GM21737 (cell line): ENCODE data around the gene BFSP1.

Experiments used
- ATAC-seq: cut with Tn5 transposase; IDR thresholded peaks from one replicate; pipeline ENCODE4 v1.9.1; 2021; ENCODE audit warnings: mild to moderate bottlenecking, moderate library complexity; ENCODE audit not compliant: unreplicated experiment

The BFSP1 gene

GRCh38 chr20:17468073-17468840 is 62.9 kb downstream of the BFSP1 start:
- no peak for ATAC-seq

- ATAC-seq, result no peak
Observed at GRCh38 chr20:17467120-17467655, 64.0 kb downstream of the BFSP1 start.

- no peak for ATAC-seq
Observed at GRCh38 chr20:17466641-17467040, 64.5 kb downstream of the BFSP1 start.

- no peak for ATAC-seq
Observed at GRCh38 chr20:17465236-17465635, 65.9 kb downstream of the BFSP1 start.

GRCh38 chr20:17463711-17464110 is 67.5 kb downstream of the BFSP1 start:
- ATAC-seq, result no peak

GRCh38 chr20:17461941-17462340 is 69.2 kb downstream of the BFSP1 start:
- no peak for ATAC-seq

GRCh38 chr20:17460119-17460518 is 71.1 kb downstream of the BFSP1 start:
- no peak for ATAC-seq

- ATAC-seq, result no peak
Observed at GRCh38 chr20:17457588-17458190, 73.5 kb downstream of the BFSP1 start.

GRCh38 chr20:17457079-17457478 is 74.1 kb downstream of the BFSP1 start:
- ATAC-seq, result no peak

- ATAC-seq, result no peak
Observed at GRCh38 chr20:17456279-17456678, 74.9 kb downstream of the BFSP1 start.

- no peak for ATAC-seq
Observed at GRCh38 chr20:17453592-17453991, 77.6 kb downstream of the BFSP1 start.

- no peak for ATAC-seq
Observed at GRCh38 chr20:17452441-17452840, 78.7 kb downstream of the BFSP1 start.

GRCh38 chr20:17449031-17449430 is 82.1 kb downstream of the BFSP1 start:
- ATAC-seq, result no peak

GRCh38 chr20:17448071-17448470 is 83.1 kb downstream of the BFSP1 start:
- no peak for ATAC-seq

GRCh38 chr20:17446171-17446570 is 85.0 kb downstream of the BFSP1 start:
- no peak for ATAC-seq

GRCh38 chr20:17445543-17445942 is 85.6 kb downstream of the BFSP1 start:
- no peak for ATAC-seq

- no peak for ATAC-seq
Observed at GRCh38 chr20:17444091-17444490, 87.1 kb downstream of the BFSP1 start.
